NOMO-1 (cell line): Measurements from ENCODE around the gene NINJ1.
"Not testable (repeated sequence)": the region's sequence is repeated elsewhere in the genome, so short reads cannot be mapped to it uniquely, and the experiment has no call there.

Source experiments
- DNase-seq, 2 experiments: peaks; one replicate each; lab custom pipeline; 2025; ENCODE audit not compliant: unreplicated experiment in 2 of 2; lab: John Stamatoyannopoulos, UW

NINJ1 gene

DNA sequence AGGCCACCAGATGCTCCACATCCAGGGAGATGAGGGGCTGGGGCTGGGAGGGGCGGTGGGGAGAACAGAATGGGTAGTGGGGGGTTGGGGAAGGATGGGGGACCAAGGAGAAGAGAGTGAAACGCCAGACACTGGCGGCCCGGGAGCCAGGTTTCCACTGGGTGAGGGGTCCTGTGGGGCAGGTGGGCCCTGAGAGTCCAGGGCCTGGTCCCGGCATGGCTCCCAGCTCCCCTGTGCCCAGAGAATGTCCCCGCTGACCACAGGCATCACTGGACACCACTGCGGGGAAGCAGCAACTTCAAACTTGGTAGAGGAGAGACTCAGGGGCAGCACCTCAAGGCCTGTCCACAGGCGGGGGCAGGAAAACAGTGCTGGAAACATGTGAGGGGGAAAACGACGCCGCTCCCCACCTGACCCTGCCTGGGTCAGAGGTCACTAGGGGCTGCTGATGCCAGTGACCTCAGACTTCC is 13.2 kb downstream of the NINJ1 start:
- DNase-seq, result no peak

DNA sequence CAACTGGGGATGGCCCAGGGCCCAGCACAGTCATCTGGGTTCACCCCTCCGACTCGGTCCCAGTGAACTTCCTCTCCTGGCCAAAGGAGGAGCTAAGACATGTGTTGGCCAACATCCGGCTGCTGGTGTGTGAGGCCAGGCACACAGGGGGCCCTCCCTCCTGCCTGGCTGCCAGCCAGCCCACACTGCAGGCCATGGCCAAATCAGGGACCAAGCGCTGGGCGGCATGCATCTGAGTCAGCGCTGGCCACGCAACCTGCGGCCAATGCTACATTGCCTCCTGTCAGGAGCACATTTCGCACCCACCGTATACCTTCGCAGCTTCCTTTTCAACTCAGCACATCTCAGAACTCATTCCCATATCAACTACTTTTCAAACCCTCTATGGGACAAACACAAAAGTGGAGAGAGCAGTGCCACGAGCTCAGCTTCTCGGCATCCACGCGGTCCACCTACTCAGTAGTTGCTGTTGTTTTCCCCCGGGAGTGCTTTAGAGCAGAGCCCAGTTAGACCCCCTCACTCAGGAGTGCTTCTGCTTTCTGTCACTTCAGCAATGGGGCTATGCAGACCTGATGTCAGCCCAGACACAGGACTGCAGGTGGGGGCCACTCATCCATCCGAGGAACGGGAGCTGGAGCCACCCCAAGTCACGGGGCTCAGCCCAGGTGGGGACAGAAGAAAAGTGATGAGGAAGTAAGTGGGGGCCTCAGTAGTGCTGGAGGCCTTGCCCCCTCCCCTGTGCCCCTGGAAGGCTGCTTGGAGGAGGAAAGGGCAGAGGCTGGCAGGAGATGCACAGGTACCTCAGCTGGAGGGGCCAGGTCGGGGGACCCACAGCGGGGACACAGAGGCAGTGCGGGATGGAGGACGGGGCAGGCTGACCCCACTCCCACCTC is 13.9 kb downstream of the NINJ1 start:
- DNase-seq, result peak; percentile 95 to 97

DNA sequence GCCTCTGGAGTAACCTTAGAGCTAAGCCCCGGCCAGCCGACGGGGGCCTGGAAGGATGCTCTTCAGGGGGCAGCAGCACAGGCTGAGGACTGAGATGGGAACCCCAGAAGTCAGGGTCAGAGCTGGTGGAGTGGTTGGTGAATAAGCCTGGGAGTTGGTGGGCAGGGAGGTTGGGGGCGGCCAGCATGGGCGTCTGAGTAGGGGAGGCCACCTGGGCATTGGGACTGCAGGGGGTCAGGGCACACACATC is 14.4 kb downstream of the NINJ1 start:
- no peak for DNase-seq

DNA sequence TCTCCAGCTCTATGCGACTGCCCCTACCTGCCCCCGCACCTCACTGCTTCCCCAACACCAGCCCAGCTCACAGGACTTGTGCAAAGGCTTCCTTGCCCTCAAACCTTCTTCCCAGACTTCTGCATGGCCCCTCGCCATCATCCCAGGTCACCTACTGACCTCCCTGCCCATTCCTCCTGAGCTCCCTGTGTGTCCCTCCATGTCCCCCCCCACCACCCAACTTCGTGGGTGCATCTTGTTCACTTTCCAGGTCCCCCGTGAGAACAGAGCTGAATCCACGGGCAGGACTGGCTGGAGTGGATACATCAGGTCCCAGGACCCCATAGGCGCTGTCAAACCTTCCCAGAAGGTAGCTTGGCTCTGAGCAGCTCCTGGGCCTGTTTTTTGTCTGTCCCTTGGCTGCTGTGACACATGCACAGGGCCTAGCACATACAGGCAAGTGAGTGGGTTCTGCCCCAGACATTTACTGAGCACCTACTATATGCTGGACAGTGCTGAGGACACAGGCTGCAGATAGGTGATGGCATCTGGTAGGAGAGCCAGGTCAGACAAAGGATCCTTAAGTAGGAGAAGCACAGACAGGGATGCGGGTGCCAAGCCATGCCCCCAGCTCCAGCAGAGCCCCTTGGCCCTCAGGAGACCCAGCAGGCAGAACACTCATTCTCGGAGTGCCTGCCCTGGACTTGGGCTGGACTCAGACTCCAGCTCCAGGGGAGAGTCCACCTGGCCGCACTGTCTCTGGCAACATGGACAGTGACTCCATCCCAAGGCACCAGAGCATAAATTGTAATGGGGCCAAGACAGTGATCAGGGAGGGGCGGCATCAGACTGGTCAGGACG is 15.0 kb downstream of the NINJ1 start:
- DNase-seq, result no peak

DNA sequence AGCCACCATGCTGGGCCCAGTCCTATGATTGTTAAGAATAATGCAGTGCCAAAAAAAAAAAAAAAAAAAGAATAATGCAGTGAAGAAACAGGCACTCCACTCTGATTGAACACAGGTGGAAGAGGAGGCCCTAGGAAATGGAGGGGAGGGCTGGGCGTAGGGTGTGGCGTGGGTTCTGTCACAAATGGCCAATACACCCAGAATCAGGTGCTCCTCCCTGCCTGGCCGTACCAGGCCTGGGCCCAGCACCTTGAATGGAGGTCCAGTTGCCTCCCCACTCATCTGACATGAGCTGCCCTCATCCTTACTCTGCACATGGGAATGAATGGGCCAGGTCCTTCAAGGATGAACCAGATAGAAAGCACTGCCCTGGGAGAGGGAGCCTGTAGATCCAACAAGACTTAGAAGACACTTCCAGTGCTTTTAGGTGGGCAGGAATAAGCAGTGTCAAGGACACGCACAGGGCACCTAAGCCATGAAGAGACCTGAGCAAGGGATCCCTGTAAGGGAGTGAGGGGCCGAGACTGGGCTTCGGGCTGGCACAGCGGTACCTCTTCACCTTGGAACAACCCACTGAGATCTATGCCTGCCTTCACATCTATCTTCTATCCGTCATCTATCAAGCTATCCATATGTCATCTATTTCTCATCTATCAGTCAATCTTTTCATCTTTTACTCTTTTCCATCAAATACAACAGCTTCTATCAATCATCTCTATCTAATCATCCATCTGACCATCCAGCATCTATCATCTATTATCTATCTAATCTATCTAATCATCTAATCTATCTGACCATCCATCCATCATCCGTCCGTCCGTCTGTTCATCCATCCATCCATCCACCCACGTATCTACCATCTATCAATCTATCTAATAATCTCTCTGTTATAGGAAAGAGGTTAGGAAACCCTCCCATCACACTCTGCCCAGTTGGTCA is 15.9 kb downstream of the NINJ1 start:
- DNase-seq, result no peak

DNA sequence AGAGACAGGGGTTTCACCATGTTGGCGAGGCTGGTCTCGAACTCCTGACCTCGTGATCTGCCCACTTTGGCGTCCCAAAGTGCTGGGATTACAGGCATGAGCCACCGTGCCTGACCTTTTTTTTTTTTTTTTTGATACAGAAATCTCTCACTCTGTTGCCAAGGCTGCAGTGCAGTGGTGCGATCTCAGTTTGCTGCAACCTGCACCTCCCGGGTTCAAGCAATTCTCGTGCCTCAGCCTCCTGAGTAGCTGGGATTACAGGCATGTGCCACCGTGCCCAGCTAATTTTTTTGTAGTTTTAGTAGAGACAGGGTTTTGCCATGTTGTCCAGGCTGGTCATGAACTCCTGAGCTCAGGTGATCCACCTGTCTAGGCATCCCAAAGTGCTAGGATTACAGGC is 16.5 kb downstream of the NINJ1 start:
- DNase-seq, result not testable (repeated sequence)

DNA sequence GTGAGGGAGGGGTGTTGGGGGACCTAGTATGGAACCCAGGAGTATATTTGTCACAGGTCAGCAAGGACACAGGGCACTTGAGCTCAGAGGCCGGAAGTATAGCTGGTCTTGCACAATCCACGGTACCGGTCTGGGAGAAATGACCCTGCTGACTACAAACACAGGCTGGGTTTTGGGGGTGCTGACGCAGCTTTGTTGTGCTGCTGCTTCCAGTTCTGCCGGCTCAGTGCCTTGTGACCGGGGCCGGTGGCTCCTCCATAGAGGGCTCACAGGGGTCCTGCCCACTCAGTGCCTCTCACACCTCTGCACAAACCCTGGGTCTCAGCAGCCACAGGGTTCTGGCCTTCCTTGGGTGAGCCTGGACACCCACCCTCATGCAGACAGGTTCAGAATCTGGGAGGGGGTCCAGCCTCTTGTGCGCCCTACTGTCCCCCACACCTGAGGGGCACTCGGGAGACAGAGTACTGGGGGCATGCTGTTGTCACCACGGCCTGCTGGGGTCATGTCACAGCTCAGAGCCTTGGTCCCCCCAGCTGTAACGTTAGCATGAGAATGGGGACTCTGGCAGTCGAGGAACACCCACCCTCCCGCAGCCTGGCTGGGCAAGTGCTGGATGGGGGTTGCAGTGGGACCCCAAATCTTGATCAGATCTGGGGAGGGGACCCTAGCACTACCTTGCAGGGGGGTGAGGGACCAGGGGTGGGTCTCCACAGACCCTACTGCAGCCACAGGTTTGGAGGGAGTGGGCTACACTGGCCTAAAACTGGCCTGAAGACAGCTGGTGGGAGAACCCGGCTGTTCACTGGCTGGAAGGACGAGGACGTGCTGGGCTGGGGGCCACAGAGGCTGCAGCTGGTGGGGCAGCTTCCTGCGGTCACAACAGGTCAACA is 17.7 kb downstream of the NINJ1 start:
- peak; percentile 71 to 80 for DNase-seq

DNA sequence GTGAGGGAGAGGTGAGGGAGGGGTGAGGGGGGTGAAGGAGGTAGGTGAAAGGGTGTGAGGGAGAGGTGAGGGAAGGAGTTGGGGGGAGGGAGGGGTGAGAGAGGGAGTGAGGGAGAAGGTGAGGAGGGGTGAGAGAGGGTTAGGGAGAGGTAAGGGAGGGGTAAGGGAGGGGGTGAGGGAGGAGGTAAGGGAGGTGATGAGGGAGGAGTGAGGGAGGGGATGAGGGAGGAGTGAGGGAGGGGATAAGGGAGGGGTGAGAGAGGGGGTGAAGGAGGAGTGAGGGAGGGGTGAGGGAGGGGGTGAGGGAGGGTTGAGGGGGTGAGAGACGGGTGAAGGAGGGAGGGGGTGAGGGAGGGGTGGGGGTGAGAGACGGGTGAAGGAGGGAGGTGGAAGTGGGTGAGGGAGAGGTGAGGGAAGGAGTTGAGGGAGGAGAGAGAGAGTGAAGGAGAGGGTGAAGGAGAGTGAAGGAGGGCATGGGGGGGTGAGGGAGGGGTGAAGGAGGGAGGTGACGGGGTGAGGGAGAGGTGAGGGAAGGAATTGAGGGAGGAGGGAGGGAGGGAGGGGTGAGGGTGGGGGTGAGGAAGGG is 18.5 kb downstream of the NINJ1 start:
- peak in 1 of 2 experiments; percentile 71 for DNase-seq

DNA sequence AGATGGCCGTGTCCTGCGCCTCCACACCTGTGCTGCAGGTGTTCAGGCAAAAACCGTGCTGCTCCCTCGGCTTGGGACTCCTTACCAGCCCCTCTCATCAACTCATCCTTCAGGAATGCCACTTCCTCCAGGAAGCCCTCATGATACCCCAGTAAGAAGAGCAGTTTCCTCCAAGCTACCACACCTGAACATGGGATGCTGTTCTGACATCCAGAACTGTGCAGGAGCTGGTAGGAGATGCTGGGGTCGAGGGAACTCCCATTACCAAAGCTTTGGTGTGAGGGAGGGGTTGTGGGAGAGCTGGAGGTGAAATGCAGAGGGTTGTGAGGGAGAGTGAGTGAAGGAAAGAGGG is 19.1 kb downstream of the NINJ1 start:
- DNase-seq, result no peak

DNA sequence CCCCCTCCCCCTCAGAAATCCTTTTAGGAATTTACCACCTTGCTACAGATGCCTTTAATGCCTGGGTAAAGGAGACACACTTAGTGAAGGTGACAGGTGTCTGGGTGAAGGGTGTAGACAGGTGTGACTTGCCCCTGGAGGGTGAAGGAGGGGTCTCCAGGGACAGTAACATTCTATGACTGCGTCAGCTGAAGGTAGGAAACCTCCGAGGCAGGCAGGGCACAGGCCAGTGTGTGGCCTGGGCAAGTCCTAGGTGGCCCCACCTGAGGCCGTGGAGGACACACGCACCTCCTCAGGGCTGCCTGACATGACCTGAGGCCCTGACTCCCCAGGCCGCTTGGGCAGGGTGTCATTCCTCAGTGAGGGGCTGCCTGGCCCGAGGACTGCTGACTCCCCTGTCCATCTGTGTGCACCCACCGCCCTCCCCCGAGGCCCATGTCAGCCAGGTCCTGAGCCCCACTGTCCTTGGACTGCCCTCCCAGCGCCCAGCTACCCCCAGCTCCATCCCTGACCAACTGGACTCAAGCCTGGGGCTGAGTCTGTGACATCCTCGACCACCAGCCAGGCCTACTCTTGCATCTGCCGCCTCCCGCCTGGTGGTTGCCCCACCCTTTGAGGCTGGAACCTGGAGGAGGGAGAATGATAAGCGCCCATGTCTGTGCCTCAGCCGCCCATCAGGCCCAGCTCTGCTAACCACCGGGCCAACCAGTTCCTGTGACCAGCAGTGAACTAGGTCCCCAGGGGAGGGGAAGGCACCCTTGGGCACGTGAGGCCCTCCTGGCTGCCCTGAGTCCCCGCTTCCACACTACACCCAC is 19.7 kb downstream of the NINJ1 start:
- DNase-seq, result no peak

DNA sequence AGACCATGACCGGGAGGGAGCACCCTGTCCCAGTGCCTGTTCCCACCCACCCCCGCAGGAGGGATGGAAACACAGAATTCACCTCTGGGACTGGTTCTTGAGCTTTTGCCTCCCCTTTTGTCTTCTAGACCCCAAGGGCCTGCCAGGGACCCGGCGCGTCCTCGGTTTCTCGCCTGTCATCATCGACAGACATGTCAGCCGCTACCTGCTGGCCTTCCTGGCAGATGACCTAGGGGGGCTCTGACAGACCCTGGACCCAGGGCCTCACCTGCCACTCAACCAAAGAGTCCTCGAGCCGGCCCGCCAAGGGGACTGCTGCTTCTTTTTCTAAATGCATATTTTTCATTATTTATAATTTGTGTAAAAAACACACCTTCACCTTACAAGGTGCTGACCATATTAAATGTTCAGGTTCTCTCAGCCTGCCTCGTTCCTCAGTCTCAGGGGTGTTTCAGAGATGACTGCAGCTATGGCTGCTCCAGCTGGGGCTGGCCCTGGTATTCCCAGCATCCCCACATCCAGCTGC is 21.1 kb downstream of the NINJ1 start:
- DNase-seq, result no peak

DNA sequence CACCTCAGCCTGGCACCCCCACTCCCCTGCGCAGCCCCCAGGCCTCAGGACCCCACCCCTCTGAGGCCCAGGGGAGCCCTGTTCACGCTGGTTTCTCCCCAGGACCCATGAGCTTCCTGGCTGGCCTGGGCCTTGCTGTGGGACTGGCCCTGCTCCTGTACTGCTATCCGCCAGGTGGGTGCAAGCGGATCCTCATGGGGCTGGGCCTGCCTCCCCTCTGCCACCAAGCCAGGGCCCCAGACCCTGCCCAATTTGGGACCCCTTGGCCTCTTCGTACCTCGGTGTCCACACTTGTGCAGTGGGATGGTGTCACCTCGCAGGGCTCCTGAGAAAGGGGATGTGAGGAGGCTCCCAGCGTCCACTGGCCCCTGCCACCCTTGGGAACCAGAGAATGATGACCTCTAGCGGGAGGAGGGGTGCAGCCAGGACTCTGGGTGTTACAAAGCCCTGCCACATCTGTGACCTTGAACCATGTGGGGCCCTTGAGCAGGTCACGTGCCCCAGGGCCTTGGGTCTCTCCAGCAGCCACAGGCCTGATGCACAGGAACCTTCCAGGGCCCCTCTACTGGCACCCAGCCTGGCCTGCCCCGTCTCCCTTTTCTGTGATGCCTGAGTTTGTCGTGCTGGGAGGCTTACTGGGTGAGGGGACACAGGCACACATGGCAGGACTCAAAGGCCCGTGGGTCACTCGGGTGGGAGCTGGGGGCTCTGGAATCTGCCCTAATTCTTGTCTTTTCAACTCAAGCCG is 21.8 kb downstream of the NINJ1 start:
- DNase-seq, result no peak

DNA sequence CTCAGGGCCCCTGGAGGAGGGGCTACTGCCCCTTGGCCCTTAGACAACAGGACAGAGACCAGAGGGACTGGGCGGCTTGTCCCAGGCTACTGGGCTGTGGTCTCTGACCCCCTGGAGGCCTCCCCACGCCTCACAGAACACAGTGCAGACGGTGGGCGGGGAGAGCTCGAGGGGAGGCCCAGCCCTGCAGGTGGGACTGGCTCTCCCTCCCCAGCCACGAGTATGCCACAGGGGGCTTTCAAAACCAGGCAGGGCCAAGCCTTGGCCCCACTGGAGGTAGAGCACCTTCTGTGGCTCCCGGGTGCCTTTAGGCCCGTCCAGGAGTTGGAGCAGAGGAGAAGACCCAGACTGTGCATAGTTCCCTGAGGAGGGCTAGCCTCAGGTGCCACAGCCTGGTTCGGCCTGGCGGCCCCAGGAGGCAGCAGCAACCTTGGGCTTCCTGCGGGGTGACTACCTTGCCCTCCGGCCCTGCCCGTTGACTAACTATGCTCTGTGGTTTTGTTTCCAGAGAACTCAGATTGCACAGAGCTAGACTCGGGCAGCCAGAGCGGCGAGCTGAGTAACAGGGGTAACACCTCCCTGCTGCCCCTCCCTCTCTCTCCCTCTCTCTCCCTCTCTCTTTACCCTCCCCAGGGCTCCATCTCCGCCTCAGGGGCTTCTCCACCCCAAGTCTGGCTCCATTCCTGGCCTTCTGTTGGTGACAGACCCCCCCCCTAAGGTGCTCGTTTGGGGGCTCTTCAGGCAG is 22.5 kb downstream of the NINJ1 start:
- peak; percentile 65 to 71 for DNase-seq

DNA sequence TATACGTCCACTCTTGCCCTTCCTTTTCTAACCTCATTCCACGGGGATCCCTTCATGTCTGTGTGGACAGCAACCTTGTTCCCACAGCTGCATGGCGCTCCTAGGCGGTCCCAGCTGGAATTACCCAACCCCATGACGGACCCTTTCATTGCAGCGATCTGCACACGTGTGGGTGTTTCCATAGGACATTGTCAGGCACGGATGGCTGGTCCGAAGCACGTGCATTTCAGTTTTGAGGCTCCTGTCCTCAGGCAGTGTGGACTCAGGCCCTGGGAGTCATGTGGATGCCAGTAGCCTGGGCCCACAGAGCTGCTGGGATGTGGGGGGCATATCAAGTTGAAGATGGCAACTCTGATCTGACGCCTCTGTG is 23.1 kb downstream of the NINJ1 start:
- DNase-seq, result no peak

DNA sequence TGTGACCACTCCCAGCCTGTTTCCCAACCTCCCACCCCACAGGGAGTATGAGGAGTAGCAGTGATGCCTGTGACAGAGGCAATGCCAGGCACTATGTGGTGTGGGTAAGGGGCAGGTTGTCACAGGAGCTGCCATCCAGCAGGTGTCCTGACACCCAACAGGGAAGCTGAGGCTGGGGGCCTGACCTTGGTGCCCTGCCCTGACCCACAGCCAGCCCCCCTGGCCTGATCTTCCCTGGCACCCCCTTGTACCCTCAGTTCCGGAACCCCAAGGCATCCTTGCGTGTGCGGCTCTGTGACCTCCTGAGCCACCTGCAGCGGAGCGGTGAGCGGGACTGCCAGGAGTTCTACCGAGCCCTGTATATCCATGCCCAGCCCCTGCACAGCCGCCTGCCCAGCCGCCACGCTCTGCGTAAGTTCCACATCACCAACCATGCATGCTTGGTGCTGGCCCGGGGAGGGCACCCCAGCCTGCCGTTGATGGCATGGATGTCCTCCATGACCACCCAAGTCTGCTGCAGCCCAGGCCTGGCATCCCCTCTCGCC is 23.7 kb downstream of the NINJ1 start:
- DNase-seq, result no peak

DNA sequence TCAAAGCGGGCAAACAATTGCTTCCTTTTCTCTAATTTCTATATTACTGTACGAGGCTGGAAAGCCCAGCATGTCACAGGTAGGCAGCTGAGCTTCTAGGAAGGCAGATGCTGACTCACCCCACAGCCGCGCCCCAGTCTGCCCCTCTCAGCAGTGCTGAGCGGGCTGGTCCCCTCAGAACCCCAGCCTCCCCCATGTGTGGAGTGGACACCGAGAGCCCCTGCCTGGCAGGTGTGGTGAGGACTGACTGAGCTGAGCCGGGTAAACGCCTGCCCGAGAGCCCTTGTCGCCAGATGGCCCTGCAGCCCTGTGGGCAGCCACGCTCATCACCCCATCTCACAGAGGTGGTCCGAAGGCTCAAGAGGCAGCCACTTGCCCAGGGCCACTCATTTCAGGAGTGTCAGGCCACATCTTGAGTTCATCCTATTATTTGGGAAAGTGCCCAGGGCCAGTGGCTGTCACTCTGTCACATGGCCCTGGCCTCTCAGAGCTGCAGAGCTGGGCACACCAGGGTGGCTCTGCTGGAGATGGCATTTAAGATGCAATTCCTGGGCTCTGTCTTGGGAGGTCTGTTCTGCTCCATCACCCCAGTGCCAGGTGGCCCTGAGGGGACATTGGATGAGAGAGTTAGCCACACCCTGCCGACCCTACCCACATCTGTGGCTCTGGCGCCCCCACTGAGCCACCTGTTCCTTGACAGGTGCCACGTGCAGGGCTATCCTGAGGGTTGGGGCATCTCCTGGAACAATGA is 25.6 kb downstream of the NINJ1 start:
- no peak for DNase-seq
